H1 (cell line): Measurements from ENCODE around the gene PAWR. TPM values are rescaled to one million over a fixed set of nuclear protein-coding genes. Genes with fewer than 3 reads are reported as not detected.

Experiments
- CTCF ChIA-PET: fragments of 300-600 bp; sonication (Branson Sonifier 250); formaldehyde crosslinking; loops from one replicate; lab custom pipeline; 2021; ENCODE audit not compliant: partially characterized antibody; lab: Charles Lee
- POLR2A ChIA-PET: fragments of 300-600 bp; sonication (Branson Sonifier 250); formaldehyde crosslinking; loops from one replicate; lab custom pipeline; 2021; ENCODE audit warnings: inconsistent platforms; ENCODE audit not compliant: partially characterized antibody; lab: Charles Lee
- DNase-seq, 2 experiments: peaks; one replicate each; pipeline versions ENCODE4 v3.0.0 to v3.0.0-alpha.2; 2010 to 2022; ENCODE audit warnings: low spot score in 2 of 2, low read depth in 1 of 2, mixed read lengths in 1 of 2
- FAIRE-seq: peaks from 2 replicates; lab custom pipeline; 2011; peaks lifted over from hg19 to GRCh38; lab: Jason Lieb, UNC
- H2AFZ ChIP-seq: 2 replicates; pipeline ENCODE4 v1.8.1; 2012; ENCODE audit warnings: low read length, inconsistent platforms
- H2AK5ac ChIP-seq: 2 replicates; pipeline ENCODE4 v1.6.1; 2013; ENCODE audit warnings: low read depth, low read length
- H2BK120ac ChIP-seq: replicated peaks from 2 replicates; pipeline ENCODE3; 2013; ENCODE audit warnings: low read depth, low read length, inconsistent platforms
- H2BK12ac ChIP-seq: 2 replicates; pipeline ENCODE4 v1.6.1; 2013; ENCODE audit warnings: low read depth, low read length
- H2BK15ac ChIP-seq: 2 replicates; pipeline ENCODE4 v1.6.1; 2013; ENCODE audit warnings: low read length
- H2BK20ac ChIP-seq: 2 replicates; pipeline ENCODE4 v1.6.1; 2013; ENCODE audit warnings: low read length
- H2BK5ac ChIP-seq: 2 replicates; pipeline ENCODE4 v1.6.1; 2013; ENCODE audit warnings: low read depth, low read length
- H3K14ac ChIP-seq: 2 replicates; pipeline ENCODE4 v1.6.1; 2013; ENCODE audit warnings: inconsistent platforms; ENCODE audit not compliant: insufficient read length
- H3K18ac ChIP-seq: 2 replicates; pipeline ENCODE4 v1.6.1; 2013; ENCODE audit warnings: low read length; ENCODE audit errors: extremely low read depth
- H3K23ac ChIP-seq: 2 replicates; pipeline ENCODE4 v1.6.1; 2013; ENCODE audit warnings: inconsistent platforms; ENCODE audit not compliant: insufficient read length
- H3K23me2 ChIP-seq: 2 replicates; pipeline ENCODE4 v1.6.1; 2013; ENCODE audit warnings: low read depth, low read length
- H3K27ac ChIP-seq: 2 replicates; pipeline ENCODE4 v1.6.1; 2011; ENCODE audit warnings: low read depth, low read length, inconsistent platforms
- H3K27me3 ChIP-seq, 4 experiments: replicated peaks in 1 of 4; 1 replicate in 1 of 4; 2 replicates in 3 of 4; pipeline versions ENCODE4 v1.6.1 to v1.8.1; 2011 to 2013; ENCODE audit warnings: low read length in 3 of 4, mild to moderate bottlenecking in 3 of 4, inconsistent platforms in 2 of 4, mixed read lengths in 2 of 4, moderate library complexity in 1 of 4; ENCODE audit not compliant: control insufficient read depth in 3 of 4, insufficient read depth in 3 of 4; ENCODE audit errors: extremely low read depth in 1 of 4
- H3K36me3 ChIP-seq, 4 experiments: 2 replicates each; pipeline versions ENCODE4 v1.6.1 to v1.8.1; 2011 to 2013; ENCODE audit warnings: mild to moderate bottlenecking in 4 of 4, low read length in 3 of 4, moderate library complexity in 2 of 4, control low read depth in 1 of 4, inconsistent platforms in 1 of 4; ENCODE audit not compliant: insufficient read depth in 4 of 4, control insufficient read depth in 2 of 4
- H3K4ac ChIP-seq: replicated peaks from 2 replicates; pipeline ENCODE3; 2013; ENCODE audit warnings: low read length, low read depth, mixed read lengths, inconsistent platforms; ENCODE audit not compliant: insufficient read length
- H3K4me1 ChIP-seq, 4 experiments: replicated peaks in 1 of 4; 1 replicate in 1 of 4; 2 replicates in 3 of 4; pipeline versions ENCODE4 v1.6.1 to v1.8.1; 2011 to 2013; ENCODE audit warnings: low read length in 3 of 4, inconsistent platforms in 2 of 4, mixed read lengths in 1 of 4; ENCODE audit not compliant: insufficient read depth in 4 of 4, control insufficient read depth in 3 of 4
- H3K4me2 ChIP-seq, 2 experiments: 2 replicates each; pipeline versions ENCODE4 v1.6.1 to v1.8.1; 2011 to 2013; ENCODE audit warnings: low read depth in 2 of 2, low read length in 2 of 2, control low read depth in 1 of 2, inconsistent platforms in 1 of 2, mild to moderate bottlenecking in 1 of 2; ENCODE audit not compliant: insufficient read depth in 1 of 2
- H3K4me3 ChIP-seq, 4 experiments: fragments of 200-600, 300-600 bp in 1 of 4; sonication (generic), shearing (Covaris generic), sonication (Bioruptor Twin) in 1 of 4; 2 replicates each; pipeline versions ENCODE4 v1.5.1 to v1.8.1; 2011 to 2016; ENCODE audit warnings: low read length in 4 of 4, low read depth in 3 of 4, control low read depth in 2 of 4, inconsistent platforms in 2 of 4, mild to moderate bottlenecking in 2 of 4, mixed read lengths in 1 of 4, moderate library complexity in 1 of 4; ENCODE audit not compliant: insufficient read depth in 2 of 4; ENCODE audit errors: extremely low read depth in 1 of 4
- H3K56ac ChIP-seq: replicated peaks from 2 replicates; pipeline ENCODE3; 2013; ENCODE audit warnings: low read depth, mild to moderate bottlenecking, mixed read lengths, low read length, inconsistent platforms; ENCODE audit not compliant: insufficient read length
- H3K79me1 ChIP-seq: 2 replicates; pipeline ENCODE4 v1.6.1; 2013; ENCODE audit warnings: low read depth, low read length, control low read depth
- H3K79me2 ChIP-seq, 2 experiments: 2 replicates each; pipeline versions ENCODE4 v1.6.1 to v1.8.1; 2012 to 2013; ENCODE audit warnings: low read length in 2 of 2, mild to moderate bottlenecking in 2 of 2, inconsistent platforms in 1 of 2; ENCODE audit not compliant: insufficient read depth in 2 of 2, control insufficient read depth in 1 of 2
- H3K9ac ChIP-seq, 4 experiments: replicated peaks in 1 of 4; 1 replicate in 1 of 4; 2 replicates in 3 of 4; pipeline versions ENCODE4 v1.6.1 to v1.8.1; 2011 to 2013; ENCODE audit warnings: low read depth in 3 of 4, low read length in 3 of 4, control low read depth in 2 of 4, mild to moderate bottlenecking in 2 of 4, moderate library complexity in 2 of 4, inconsistent platforms in 1 of 4; ENCODE audit errors: extremely low read depth in 1 of 4
- H3K9me3 ChIP-seq, 2 experiments: 2 replicates each; pipeline versions ENCODE4 v1.6.1 to v1.8.1; 2012 to 2013; ENCODE audit warnings: mild to moderate bottlenecking in 2 of 2, moderate library complexity in 2 of 2, control low read depth in 1 of 2, inconsistent platforms in 1 of 2, low read depth in 1 of 2, low read length in 1 of 2, mixed read lengths in 1 of 2; ENCODE audit not compliant: insufficient read depth in 2 of 2
- H4K20me1 ChIP-seq, 2 experiments: replicated peaks in 1 of 2; 2 replicates each; pipeline versions ENCODE3 to v1.8.1; 2011 to 2013; ENCODE audit warnings: inconsistent platforms in 2 of 2, low read length in 2 of 2, mild to moderate bottlenecking in 1 of 2; ENCODE audit not compliant: insufficient read depth in 2 of 2, control insufficient read depth in 1 of 2
- H4K5ac ChIP-seq: 2 replicates; pipeline ENCODE4 v1.6.1; 2013; ENCODE audit warnings: low read length, low read depth, mixed read lengths, inconsistent platforms; ENCODE audit not compliant: insufficient read length
- H4K8ac ChIP-seq: 2 replicates; pipeline ENCODE4 v1.8.0; 2013; ENCODE audit warnings: mild to moderate bottlenecking, moderate library complexity, low read length, inconsistent platforms; ENCODE audit not compliant: insufficient read depth; ENCODE audit errors: extremely low read depth
- H4K91ac ChIP-seq: replicated peaks from 2 replicates; pipeline ENCODE3; 2013; ENCODE audit warnings: low read length, mixed read lengths, inconsistent platforms; ENCODE audit not compliant: insufficient read length
- E2F6 ChIP-seq: IDR thresholded peaks from 2 replicates; pipeline ENCODE4 v1.6.1; 2012; ENCODE audit warnings: inconsistent platforms
- POLR2A ChIP-seq, 2 experiments: IDR thresholded peaks; 1 replicate in 1 of 2; 2 replicates in 1 of 2; pipeline ENCODE4 v1.6.1; 2011; ENCODE audit warnings: low read depth in 2 of 2, low read length in 2 of 2, mild to moderate bottlenecking in 2 of 2; ENCODE audit errors: control extremely low read depth in 1 of 2
- RXRA ChIP-seq: IDR thresholded peaks from 2 replicates; pipeline ENCODE4 v1.6.1; 2011; ENCODE audit warnings: low read depth, mild to moderate bottlenecking, low read length, moderate library complexity; ENCODE audit not compliant: insufficient read depth
- SP4 ChIP-seq: IDR thresholded peaks from 2 replicates; pipeline ENCODE4 v1.6.1; 2012; ENCODE audit warnings: low read length, inconsistent platforms
- SUZ12 ChIP-seq: fragments of 200-600 bp; sonication (generic); IDR thresholded peaks from 2 replicates; pipeline ENCODE4 v1.6.1; 2012; ENCODE audit warnings: mild to moderate bottlenecking, inconsistent platforms, low read length, moderate library complexity, mixed read lengths
- ZNF274 ChIP-seq: IDR thresholded peaks from 2 replicates; pipeline ENCODE4 v1.7.0; 2012; ENCODE audit warnings: low read length, borderline replicate concordance; ENCODE audit errors: extremely low read depth
- WGBS, 2 experiments: shearing (Covaris generic) in 1 of 2; methylation state at CpG; one replicate each; pipeline versions ENCODE4 v1.1.6 to v1.1.7; 2013 to 2015; ENCODE audit warnings: low lambda C conversion rate in 2 of 2, mixed read lengths in 2 of 2, inconsistent platforms in 1 of 2, low coverage in 1 of 2, missing lambda C conversion rate in 1 of 2; ENCODE audit not compliant: insufficient replicate concordance in 2 of 2, insufficient coverage in 1 of 2, insufficient read length in 1 of 2; ENCODE audit errors: extremely low coverage in 1 of 2, missing lambda C conversion rate in 1 of 2; 5-methylcytosine and 5-hydroxymethylcytosine counted together
- polyA plus RNA-seq, 7 experiments: library from polyadenylated mRNA; depleted of rRNA in 3 of 7; stranded (reverse) in 5 of 7; unstranded in 2 of 7; fragments of >200 nt in 5 of 7; fragments of 200-250 nt in 2 of 7; gene quantifications; 1 replicate in 5 of 7; 2 replicates in 1 of 7; 4 replicates in 1 of 7; pipeline versions ENCODE4 v1.2.1 to v1.2.3, GENCODE V29; 2011 to 2013; ENCODE audit warnings: missing spikeins in 2 of 7, mixed read lengths in 2 of 7
- total RNA-seq: library from RNA; stranded (reverse); fragmentation: NEBNext Ultra II Directional; extraction: Animal tissue kit (Norgen Biotek cat#: 25700); gene quantifications from 2 replicates; pipeline ENCODE4 v1.2.1, GENCODE V29; 2021

The PAWR gene
- total and polyA plus RNA-seq, 2 of the 8 experiments (the other 6 are each of a cell fraction or from before 2014, with no cell fraction given): 28.3 to 327 TPM

DNA sequence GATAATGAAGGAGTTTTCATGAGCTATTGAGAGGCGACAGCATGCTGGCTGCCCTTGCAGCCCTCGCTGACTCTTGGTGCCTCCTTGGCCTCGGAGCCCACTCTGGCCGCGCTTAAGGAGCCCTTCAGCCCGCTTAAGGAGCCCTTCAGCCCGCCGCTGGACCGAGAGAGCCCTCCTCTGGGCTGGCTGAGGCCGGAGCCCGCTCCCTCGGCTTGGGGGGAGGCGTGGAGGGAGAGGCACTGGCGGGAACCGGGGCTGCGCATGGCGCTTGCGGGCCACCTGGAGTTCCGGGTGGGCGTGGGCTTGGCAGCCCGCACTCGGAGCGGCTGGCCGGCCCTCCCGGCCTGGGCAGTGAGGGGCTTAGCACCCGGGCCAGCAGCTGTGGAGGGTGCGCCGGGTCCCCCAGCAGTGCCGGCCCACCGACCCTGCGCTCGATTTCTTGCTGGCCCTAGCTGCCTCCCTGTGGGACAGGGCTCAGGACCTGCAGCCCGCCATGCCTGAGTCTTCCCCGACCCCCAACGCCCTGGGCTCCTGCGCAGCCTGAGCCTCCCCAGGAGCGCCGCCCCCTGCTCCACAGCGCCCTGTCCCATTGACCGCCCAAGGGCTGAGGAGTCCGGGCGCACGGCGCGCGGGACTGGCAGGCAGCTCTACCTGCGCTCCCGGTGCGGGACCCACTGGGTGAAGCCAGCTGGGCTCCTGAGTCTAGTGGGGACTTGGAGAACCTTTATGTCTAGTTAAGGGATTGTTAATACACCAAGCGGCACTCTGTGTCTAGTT lies 20.1 kb upstream of the PAWR start:
- Histone ChIP-seq H2AK5ac (no peak overlapping the region), H4K5ac (no peak overlapping the region), H3K14ac (no peak overlapping the region), H3K27ac (no peak overlapping the region), H3K4me2 (no peak overlapping the region), H3K4me3 (no peak overlapping the region), H2BK12ac (no peak overlapping the region), H3K18ac (no peak overlapping the region), H2AFZ (no peak overlapping the region), H3K23ac (no peak overlapping the region), H3K79me1 (no peaks in the 10 kb centered on the region), H3K56ac (no peak overlapping the region), H3K9ac (no peak overlapping the region), H3K36me3 (no peaks in the 10 kb centered on the region), H4K91ac (no peak overlapping the region), H3K79me2 (no peaks in the 10 kb centered on the region), H3K4me1 (no peaks in the 10 kb centered on the region; a peak in 2 of 7 replicates), H4K20me1 (no peaks in the 10 kb centered on the region), H4K8ac (no peak overlapping the region), H2BK120ac (no peak overlapping the region), H3K4ac (no peak overlapping the region), H2BK15ac (no peak overlapping the region), H3K23me2 (no peaks in the 10 kb centered on the region), H2BK20ac (no peak overlapping the region), H3K27me3 (no peaks in the 10 kb centered on the region), H2BK5ac (no peak overlapping the region), H3K9me3 (no peaks in the 10 kb centered on the region; a peak in 1 of 4 replicates)
- 96% methylated on average over 39 of the region's 50 CpGs; no CpG with 5 or more reads in 1 of the 2 experiments for WGBS, 2 experiments
- no peak for FAIRE-seq
- ChIA-PET CTCF (interaction anchor here (0.7 to 1.3 kb wide), 6 partner anchors 13 to 164 kb away, joined by 3 to 4 read pairs (median 3); no protein-coding TSS in a partner anchor), POLR2A (interaction anchor here (0.9 to 1.8 kb wide), 5 partner anchors 8 to 149 kb away, joined by 3 to 5 read pairs (median 4); partner anchors contain the start of gene PAWR)
- no peak for DNase-seq
- TF ChIP-seq RXRA (no peak), ZNF274 (no peak), POLR2A (IDR thresholded peaks at IDR 0.05; ENCODE audit: control extremely low read depth in 1 of 2, low read depth in 2 of 2, low read length in 2 of 2) (no peak), SP4 (no peak), E2F6 (no peak), SUZ12 (no peak)
